ENCODE results near the gene PLK5.

- TF ChIP-seq CTCF (IDR thresholded peaks at IDR 0.05; ENCODE audit: insufficient read depth, low read depth, low read length) (no peak), EZH2 (IDR thresholded peaks at IDR 0.05; ENCODE audit: insufficient read depth, low read length) (no peak)
These were observed 47.5 kb downstream of the PLK5 start for GRCh38 chr19:1571358-1571757.

Measured in astrocyte (in vitro differentiated cells and primary cell).